PC-3 (cell line): ENCODE data around the gene MRRF.

Source experiments
- EZH2 ChIP-seq: fragments of 300-600 bp; sonication (generic); IDR thresholded peaks from one replicate; pipeline ENCODE4 v1.6.1; 2017; ENCODE audit warnings: antibody characterized with exemption, mild to moderate bottlenecking, low read length; ENCODE audit not compliant: unreplicated experiment
- TF ChIP-seq, protein P1 (sequence below): fragments of 300-600 bp; sonication (generic); conservative IDR thresholded peaks from 2 replicates; pipeline ENCODE4 v1.5.1; 2017; ENCODE audit warnings: antibody characterized with exemption, low read depth, mild to moderate bottlenecking, low read length

DNA sequence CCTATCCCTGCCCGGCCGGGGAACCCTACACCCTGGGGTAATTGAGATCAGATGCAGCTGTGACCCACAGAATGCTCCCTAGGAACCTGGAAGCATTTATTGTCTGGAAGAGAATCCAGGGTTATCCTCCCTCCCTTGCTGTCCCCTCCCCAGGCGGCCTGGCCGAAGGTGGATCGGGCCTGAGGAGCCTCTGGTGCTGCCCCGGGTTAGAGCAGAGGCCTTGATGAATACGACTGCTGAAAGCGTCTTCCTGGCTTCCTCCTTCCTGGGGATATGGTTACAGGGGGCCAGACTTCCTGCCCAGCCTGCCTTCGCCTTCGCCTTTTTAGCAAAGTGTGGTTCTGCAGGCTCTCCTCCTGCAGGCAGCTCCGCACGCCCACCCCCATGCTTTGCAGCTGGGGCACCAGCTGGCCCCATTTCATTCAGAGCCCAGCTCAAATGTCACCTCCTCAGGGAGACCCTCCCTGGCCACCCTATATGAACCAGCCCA lies 83.7 kb downstream of the MRRF start:
- TF ChIP-seq, protein P1, sequence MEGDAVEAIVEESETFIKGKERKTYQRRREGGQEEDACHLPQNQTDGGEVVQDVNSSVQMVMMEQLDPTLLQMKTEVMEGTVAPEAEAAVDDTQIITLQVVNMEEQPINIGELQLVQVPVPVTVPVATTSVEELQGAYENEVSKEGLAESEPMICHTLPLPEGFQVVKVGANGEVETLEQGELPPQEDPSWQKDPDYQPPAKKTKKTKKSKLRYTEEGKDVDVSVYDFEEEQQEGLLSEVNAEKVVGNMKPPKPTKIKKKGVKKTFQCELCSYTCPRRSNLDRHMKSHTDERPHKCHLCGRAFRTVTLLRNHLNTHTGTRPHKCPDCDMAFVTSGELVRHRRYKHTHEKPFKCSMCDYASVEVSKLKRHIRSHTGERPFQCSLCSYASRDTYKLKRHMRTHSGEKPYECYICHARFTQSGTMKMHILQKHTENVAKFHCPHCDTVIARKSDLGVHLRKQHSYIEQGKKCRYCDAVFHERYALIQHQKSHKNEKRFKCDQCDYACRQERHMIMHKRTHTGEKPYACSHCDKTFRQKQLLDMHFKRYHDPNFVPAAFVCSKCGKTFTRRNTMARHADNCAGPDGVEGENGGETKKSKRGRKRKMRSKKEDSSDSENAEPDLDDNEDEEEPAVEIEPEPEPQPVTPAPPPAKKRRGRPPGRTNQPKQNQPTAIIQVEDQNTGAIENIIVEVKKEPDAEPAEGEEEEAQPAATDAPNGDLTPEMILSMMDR, result no peak
- no peak for TF ChIP-seq EZH2
